Nephron (organoid): ENCODE data around the gene COPB2.

ENCODE experiments used
- H3K27ac Mint-ChIP-seq, 3 experiments: 2 replicates each; pipeline ENCODE4 v1.8.0; 2020; ENCODE audit warnings: mixed read lengths in 3 of 3, mild to moderate bottlenecking in 2 of 3, moderate library complexity in 1 of 3
- H3K27me3 Mint-ChIP-seq: 2 replicates; pipeline ENCODE4 v1.8.0; 2021; ENCODE audit warnings: low read depth, mild to moderate bottlenecking, moderate library complexity, mixed read lengths
- H3K36me3 Mint-ChIP-seq: 2 replicates; pipeline ENCODE4 v1.8.0; 2020; ENCODE audit warnings: low read depth, mixed read lengths
- H3K4me1 Mint-ChIP-seq: 2 replicates; pipeline ENCODE4 v1.8.0; 2020; ENCODE audit warnings: mixed read lengths
- H3K4me3 Mint-ChIP-seq, 3 experiments: 2 replicates each; pipeline ENCODE4 v1.8.0; 2020; ENCODE audit warnings: mild to moderate bottlenecking in 3 of 3, mixed read lengths in 3 of 3, moderate library complexity in 2 of 3
- H3K9me3 Mint-ChIP-seq: 2 replicates; pipeline ENCODE4 v1.8.0; 2020; ENCODE audit warnings: mixed read lengths
- TF ChIP-seq, protein P1 (sequence below), 3 experiments: fragments of 200-600 bp; sonication (generic); IDR thresholded peaks; one replicate each; pipeline ENCODE4 v1.5.0; 2021; ENCODE audit warnings: antibody characterized with exemption in 3 of 3; ENCODE audit not compliant: unreplicated experiment in 3 of 3

COPB2 gene

DNA sequence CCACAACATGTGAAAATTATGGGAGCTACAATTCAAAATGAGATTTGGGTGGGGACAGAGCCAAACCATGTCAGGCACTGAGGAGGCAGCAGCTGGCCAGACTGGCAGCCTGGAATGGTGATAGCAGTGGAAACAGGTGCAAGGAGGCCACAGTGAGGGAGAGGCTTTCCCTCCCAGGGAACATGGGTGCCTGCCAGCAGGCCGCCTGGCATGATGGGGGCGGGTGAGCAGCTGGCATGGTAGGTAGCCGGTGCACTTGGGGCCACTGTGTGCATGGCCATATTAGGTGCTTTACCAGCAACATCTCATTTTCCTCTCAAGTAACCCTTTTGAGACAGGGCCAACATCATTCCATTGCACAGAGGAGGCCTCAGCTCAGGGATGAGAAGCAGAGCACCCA, 63.9 kb downstream of the COPB2 start:
- Mint-ChIP-seq H3K4me3 (no peak overlapping the region), H3K27ac (no peak overlapping the region), H3K9me3 (no peaks in the 10 kb centered on the region), H3K4me1 (no peaks in the 10 kb centered on the region), H3K27me3 (peaks cover 38% of the 10 kb centered on the region), H3K36me3 (no peaks in the 10 kb centered on the region)
- TF ChIP-seq, protein P1, sequence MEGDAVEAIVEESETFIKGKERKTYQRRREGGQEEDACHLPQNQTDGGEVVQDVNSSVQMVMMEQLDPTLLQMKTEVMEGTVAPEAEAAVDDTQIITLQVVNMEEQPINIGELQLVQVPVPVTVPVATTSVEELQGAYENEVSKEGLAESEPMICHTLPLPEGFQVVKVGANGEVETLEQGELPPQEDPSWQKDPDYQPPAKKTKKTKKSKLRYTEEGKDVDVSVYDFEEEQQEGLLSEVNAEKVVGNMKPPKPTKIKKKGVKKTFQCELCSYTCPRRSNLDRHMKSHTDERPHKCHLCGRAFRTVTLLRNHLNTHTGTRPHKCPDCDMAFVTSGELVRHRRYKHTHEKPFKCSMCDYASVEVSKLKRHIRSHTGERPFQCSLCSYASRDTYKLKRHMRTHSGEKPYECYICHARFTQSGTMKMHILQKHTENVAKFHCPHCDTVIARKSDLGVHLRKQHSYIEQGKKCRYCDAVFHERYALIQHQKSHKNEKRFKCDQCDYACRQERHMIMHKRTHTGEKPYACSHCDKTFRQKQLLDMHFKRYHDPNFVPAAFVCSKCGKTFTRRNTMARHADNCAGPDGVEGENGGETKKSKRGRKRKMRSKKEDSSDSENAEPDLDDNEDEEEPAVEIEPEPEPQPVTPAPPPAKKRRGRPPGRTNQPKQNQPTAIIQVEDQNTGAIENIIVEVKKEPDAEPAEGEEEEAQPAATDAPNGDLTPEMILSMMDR (IDR thresholded peaks at IDR 0.05; ENCODE audit: unreplicated experiment in 3 of 3) = no peak

DNA sequence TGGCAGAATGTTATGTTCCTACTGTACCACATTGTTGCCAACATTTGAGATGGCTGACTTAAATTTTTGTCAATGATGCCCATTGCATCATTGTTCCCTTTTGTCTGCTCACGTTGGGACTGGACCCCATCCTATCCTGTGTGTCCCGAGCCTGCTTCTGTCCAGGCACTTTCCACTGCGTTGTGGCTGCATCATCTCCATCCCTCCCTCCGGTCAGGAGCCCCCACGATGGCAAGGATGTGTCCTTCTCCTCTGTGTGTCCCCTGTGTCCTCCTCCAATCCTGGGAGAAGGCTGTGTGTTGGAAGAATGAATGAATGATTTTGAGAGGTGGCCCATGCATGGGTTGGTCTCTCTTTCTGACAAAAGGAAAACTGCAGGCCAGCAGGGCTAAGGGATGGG, 65.0 kb downstream of the COPB2 start:
- Mint-ChIP-seq H3K4me1 (no peaks in the 10 kb centered on the region), H3K27ac (no peak overlapping the region), H3K27me3 (peaks cover 32% of the 10 kb centered on the region), H3K36me3 (no peaks in the 10 kb centered on the region), H3K4me3 (no peak overlapping the region), H3K9me3 (no peaks in the 10 kb centered on the region)
- TF ChIP-seq, protein P1 (IDR thresholded peaks at IDR 0.05; ENCODE audit: unreplicated experiment in 3 of 3) = no peak

DNA sequence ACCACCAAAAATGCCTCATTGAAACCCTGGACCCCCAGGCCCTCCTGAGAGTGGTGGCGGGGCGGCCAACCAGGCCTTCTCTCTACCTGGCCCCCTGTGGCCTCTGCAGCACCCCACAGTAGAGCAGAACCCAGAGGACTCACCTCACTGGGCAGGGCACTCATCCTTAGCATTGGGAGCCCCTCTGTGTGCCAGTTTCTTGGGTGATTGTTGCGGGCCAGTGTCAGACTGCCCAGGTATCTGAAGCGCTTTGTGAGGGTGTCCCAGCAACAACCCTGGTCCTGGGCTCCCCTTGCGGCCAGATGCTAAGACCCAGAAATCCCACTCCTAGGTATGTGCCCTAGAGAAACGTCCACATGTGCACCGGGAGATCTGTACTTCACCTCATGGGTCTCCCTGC, 66.3 kb downstream of the COPB2 start:
- Mint-ChIP-seq H3K27ac (no peak overlapping the region), H3K36me3 (no peaks in the 10 kb centered on the region), H3K4me3 (no peak overlapping the region), H3K4me1 (peaks cover 6% of the 10 kb centered on the region), H3K27me3 (peaks cover 26% of the 10 kb centered on the region), H3K9me3 (no peaks in the 10 kb centered on the region)
- TF ChIP-seq, protein P1 (IDR thresholded peaks at IDR 0.05; ENCODE audit: unreplicated experiment in 3 of 3) = no peak

DNA sequence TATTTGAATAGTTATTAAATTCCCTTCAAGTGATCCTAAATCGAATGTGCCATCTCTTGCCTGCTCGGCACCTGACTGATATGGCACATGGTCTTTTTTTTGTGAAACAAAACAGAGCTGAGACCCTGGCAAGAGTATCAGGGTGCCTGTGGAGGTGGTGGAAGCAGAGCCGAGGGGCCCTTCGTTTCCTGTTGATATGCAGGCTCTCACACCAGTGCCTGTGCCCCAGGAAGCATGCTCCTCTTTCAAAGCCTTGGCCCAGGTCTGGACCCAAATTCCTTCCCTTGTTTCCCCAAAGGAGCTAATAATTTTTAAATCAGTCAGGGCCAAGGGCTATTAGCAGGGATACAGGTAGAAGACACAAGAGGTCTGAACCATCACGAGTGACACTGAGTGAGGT, 67.1 kb downstream of the COPB2 start:
- TF ChIP-seq, protein P1 (IDR thresholded peaks at IDR 0.05; ENCODE audit: unreplicated experiment in 3 of 3) = no peak
- Mint-ChIP-seq H3K27me3 (peaks cover 21% of the 10 kb centered on the region), H3K27ac (no peak overlapping the region), H3K4me3 (no peak overlapping the region), H3K9me3 (no peaks in the 10 kb centered on the region), H3K4me1 (peaks cover 8% of the 10 kb centered on the region), H3K36me3 (no peaks in the 10 kb centered on the region)

DNA sequence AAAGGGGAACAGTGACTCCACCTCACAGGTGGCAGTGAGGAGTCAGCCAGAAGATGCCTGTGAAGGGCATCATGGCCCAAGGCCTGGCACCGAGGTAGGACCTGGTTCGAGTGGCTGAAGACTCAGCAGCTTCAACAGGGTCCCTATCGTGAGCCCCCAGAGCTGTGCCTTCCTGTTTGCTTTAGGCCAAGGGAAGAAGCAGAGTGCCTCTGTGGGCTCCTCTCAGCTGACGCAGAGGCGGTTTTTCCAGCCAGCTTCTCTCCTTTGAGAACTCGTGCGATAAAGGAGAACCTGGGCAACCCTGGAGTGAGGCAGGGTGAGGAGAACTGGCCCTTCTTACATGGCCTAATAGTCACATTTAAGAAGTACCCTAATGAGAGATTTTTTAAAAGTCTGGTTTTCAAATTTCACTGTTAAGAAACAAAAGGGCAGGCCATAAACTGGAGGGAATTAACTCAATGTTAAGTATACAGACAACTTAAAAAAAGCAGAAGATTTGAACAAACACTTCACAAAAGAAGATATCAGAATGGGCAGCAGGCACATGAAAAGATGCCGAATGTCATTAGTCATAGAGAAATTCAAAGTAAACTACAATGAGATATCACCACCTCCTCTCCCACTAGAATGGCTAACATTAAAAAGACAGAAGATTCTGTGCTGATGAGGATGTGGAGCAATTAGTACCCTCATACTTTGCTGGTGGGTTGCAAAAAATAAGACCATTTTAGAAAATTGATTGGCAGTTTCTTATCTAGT, 68.7 kb downstream of the COPB2 start:
- Mint-ChIP-seq H3K4me1 (peaks cover 8% of the 10 kb centered on the region), H3K36me3 (no peaks in the 10 kb centered on the region), H3K27ac (no peak overlapping the region), H3K27me3 (peaks cover 28% of the 10 kb centered on the region), H3K9me3 (no peaks in the 10 kb centered on the region), H3K4me3 (no peak overlapping the region)
- TF ChIP-seq, protein P1 (IDR thresholded peaks at IDR 0.05; ENCODE audit: unreplicated experiment in 3 of 3) = no peak
